Glutamatergic neuron (in vitro differentiated cells): Measurements from ENCODE around the gene CFL2. TPM values are rescaled to one million over a fixed set of nuclear protein-coding genes. Genes with fewer than 3 reads are reported as not detected.
"Not testable (repeated sequence)": the region's sequence is repeated elsewhere in the genome, so short reads cannot be mapped to it uniquely, and the experiment has no call there.

ENCODE experiments used
- DNase-seq: peaks from one replicate; pipeline ENCODE4 v3.0.0; 2022
- H3K27ac Mint-ChIP-seq: one replicate; pipeline ENCODE4 v1.8.0; 2020; ENCODE audit warnings: mild to moderate bottlenecking, mixed read lengths, inconsistent platforms; ENCODE audit not compliant: unreplicated experiment
- H3K27me3 Mint-ChIP-seq: one replicate; pipeline ENCODE4 v1.8.0; 2020; ENCODE audit warnings: mild to moderate bottlenecking, moderate library complexity, mixed read lengths, inconsistent platforms; ENCODE audit not compliant: unreplicated experiment
- H3K36me3 Mint-ChIP-seq: one replicate; pipeline ENCODE4 v1.8.0; 2020; ENCODE audit warnings: mild to moderate bottlenecking, mixed read lengths, inconsistent platforms; ENCODE audit not compliant: unreplicated experiment
- H3K4me1 Mint-ChIP-seq: one replicate; pipeline ENCODE4 v1.8.0; 2020; ENCODE audit warnings: mild to moderate bottlenecking, low read depth, mixed read lengths, inconsistent platforms; ENCODE audit not compliant: unreplicated experiment
- H3K4me3 Mint-ChIP-seq: one replicate; pipeline ENCODE4 v1.8.0; 2020; ENCODE audit warnings: mild to moderate bottlenecking, mixed read lengths, inconsistent platforms; ENCODE audit not compliant: unreplicated experiment
- H3K9me3 Mint-ChIP-seq: one replicate; pipeline ENCODE4 v1.8.0; 2020; ENCODE audit warnings: mild to moderate bottlenecking, moderate library complexity, mixed read lengths, inconsistent platforms; ENCODE audit not compliant: unreplicated experiment
- total RNA-seq: library from RNA; stranded (reverse); fragmentation: NEBNext Ultra II Directional; extraction: Animal tissue kit (Norgen Biotek cat#: 25700); gene quantifications from one replicate; pipeline ENCODE4 v1.2.1, GENCODE V29; 2021; ENCODE audit not compliant: unreplicated experiment
- TF ChIP-seq, protein P1 (sequence below): fragments of 200-600 bp; sonication (generic); IDR thresholded peaks from one replicate; pipeline ENCODE4 v1.5.0; 2021; ENCODE audit not compliant: partially characterized antibody, unreplicated experiment

Gene CFL2
- total RNA-seq, 1 donor from 2014 or later: 57.6 TPM

DNA sequence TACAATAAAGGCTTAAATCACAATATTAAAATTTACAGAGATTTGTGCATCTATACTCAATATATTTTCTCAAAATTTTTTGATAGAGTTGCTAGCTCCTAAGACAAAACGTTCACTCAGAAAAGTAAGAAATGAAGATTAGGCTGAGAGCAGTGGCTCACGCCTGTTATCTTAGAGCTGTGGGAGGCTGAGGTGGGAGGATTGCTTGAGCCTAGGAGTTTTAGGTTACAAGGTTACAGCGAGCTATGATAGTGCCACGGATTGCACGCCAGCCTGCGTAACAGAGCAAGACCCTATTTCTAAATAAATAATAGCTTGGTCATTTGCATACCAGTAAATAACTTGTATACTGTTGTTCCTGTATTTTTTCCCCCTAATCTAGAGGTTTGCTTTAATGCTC lies 35.0 kb upstream of the CFL2 start:
- Mint-ChIP-seq H3K9me3 (no peaks in the 10 kb centered on the region), H3K27ac (no peak overlapping the region), H3K36me3 (no peaks in the 10 kb centered on the region), H3K4me3 (no peak overlapping the region), H3K27me3 (no peaks in the 10 kb centered on the region), H3K4me1 (no peaks in the 10 kb centered on the region)
- TF ChIP-seq, protein P1, sequence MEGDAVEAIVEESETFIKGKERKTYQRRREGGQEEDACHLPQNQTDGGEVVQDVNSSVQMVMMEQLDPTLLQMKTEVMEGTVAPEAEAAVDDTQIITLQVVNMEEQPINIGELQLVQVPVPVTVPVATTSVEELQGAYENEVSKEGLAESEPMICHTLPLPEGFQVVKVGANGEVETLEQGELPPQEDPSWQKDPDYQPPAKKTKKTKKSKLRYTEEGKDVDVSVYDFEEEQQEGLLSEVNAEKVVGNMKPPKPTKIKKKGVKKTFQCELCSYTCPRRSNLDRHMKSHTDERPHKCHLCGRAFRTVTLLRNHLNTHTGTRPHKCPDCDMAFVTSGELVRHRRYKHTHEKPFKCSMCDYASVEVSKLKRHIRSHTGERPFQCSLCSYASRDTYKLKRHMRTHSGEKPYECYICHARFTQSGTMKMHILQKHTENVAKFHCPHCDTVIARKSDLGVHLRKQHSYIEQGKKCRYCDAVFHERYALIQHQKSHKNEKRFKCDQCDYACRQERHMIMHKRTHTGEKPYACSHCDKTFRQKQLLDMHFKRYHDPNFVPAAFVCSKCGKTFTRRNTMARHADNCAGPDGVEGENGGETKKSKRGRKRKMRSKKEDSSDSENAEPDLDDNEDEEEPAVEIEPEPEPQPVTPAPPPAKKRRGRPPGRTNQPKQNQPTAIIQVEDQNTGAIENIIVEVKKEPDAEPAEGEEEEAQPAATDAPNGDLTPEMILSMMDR: no peak
- DNase-seq: no peak

DNA sequence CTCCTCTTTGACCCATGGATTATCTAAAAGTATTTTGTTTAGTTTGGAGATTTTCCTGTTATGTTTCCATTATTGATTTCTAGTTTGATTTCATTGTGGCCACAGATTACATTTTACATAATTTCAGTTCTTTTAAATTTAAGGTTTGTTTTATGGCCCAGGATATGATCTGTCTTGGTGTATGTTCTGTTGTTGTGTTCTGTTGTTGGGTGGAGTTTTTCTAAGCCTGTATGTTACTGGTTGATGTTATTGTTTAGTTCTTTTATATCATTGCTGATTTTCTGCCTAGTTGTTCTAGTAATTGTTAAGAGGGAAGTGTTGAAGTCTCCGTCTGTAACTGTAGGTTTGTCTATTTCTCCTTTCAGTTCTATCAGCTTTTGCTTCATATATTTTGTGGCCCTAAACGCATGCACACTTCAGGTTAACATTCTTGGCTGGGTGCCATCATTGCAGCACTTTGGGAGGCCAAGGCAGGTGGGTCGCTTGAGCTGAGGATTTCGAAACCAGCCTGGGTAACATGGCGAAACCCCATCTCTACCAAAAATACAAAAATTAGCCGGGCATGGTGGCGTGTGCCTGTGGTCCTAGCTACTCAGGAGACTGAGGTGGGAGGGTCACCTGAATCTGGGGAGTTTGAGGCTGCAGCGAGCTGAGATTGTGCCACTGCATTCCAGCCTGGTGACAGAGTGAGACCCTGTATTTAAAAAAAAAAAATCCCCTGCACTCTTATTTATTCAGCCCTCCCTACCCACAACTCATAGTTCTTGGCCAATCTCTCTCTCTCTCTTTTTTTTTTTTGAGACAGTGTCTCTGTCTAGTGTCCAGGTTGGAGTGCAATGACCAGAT lies 28.1 kb upstream of the CFL2 start:
- TF ChIP-seq, protein P1: no peak
- H3K27me3 Mint-ChIP-seq: no peaks in the 10 kb centered on the region
- no peaks in the 10 kb centered on the region for H3K4me1 Mint-ChIP-seq
- H3K9me3 Mint-ChIP-seq: peaks cover 4% of the 10 kb centered on the region
- H3K27ac Mint-ChIP-seq: no peak overlapping the region
- peaks cover 4% of the 10 kb centered on the region for H3K36me3 Mint-ChIP-seq
- no peak for DNase-seq
- no peak overlapping the region for H3K4me3 Mint-ChIP-seq

DNA sequence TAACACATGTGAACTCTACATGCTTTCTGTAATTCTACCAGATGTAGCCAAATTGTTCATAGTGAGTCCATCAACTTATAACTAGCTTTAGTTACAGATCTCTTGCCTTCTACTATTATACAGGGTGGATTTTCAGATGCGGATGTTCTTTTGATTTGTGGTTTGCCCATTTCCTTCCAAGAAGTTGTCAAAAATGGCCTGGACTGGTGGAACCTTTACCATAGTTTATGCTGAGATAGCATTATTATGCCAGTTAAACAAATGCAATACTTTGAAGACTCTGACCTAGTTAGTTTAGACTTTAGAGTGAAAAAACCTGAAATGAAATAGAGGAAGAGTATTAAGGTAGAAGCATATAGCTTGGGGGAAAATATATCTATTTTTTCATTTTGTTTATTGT lies 27.4 kb upstream of the CFL2 start:
- Mint-ChIP-seq H3K27me3 (peaks cover 2% of the 10 kb centered on the region), H3K36me3 (peaks cover 4% of the 10 kb centered on the region), H3K4me3 (no peak overlapping the region), H3K4me1 (no peaks in the 10 kb centered on the region), H3K27ac (no peak overlapping the region), H3K9me3 (peaks cover 4% of the 10 kb centered on the region)
- TF ChIP-seq, protein P1: no peak
- no peak for DNase-seq

DNA sequence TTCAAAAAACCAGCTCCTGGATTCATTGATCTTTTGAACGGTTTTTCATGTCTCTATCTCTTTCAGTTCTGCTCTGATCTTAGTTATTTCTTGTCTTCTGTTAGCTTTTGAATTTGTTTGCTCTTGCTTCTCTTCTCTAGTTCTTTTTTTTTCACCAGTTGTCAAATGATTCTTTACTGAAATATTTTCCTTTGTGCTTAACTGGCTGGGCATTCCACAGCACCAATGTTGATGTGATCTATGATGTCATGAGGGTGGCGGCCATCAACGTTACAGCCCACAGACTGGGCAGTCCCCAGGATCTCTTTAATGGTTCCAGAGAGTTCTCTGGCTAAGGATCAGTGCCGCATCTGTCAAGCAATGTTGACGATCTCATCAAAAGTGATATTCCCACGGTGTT lies 25.7 kb upstream of the CFL2 start:
- not testable (repeated sequence) for H3K4me1 Mint-ChIP-seq, H3K9me3 Mint-ChIP-seq, DNase-seq, H3K36me3 Mint-ChIP-seq, H3K27ac Mint-ChIP-seq, H3K4me3 Mint-ChIP-seq, H3K27me3 Mint-ChIP-seq

DNA sequence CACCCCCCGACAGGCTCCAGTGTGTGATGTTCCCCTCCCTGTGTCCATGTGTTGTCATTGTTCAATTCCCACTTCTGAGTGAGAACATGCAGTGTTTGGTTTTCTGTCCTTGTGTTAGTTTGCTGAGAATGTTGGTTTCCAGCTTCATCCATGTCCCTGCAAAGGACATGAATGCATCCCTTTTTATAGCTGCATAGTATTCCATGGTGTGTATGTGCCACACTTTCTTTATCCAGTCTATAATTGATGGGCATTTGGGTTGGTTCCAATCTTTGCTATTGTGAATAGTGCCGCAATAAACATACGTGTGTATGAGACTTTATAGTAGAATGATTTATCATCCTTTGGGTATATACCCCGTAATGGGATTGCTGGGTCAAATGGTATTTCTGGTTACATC lies 22.7 kb upstream of the CFL2 start:
- DNase-seq: not testable (repeated sequence)

DNA sequence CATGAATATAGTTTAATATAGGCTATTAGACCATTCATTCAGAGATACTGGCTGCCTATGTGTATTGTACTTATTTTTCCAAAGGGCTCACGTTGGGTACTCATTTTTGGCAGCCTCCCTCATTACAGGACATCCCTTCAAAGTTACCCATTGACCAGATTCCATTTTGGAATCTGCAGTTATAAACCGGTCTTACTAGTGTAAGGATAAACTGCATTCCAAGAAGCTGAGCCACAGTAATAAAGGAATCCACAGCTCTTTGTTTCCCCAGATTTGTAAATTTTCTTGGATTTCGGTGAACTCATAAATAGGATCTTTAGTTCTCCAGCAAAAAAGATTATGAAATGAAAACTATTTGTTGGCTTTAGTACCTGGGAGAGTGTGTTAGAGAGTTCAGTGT lies 18.9 kb upstream of the CFL2 start:
- Mint-ChIP-seq H3K4me3 (no peak overlapping the region), H3K27me3 (peaks cover 2% of the 10 kb centered on the region), H3K27ac (no peak overlapping the region), H3K4me1 (no peaks in the 10 kb centered on the region), H3K36me3 (no peaks in the 10 kb centered on the region), H3K9me3 (no peaks in the 10 kb centered on the region)
- TF ChIP-seq, protein P1: no peak
- no peak for DNase-seq

More for the DNA sequence above, 22.7 kb upstream of the CFL2 start:
- H3K4me1 Mint-ChIP-seq, H3K36me3 Mint-ChIP-seq, H3K27ac Mint-ChIP-seq, H3K4me3 Mint-ChIP-seq, H3K9me3 Mint-ChIP-seq, H3K27me3 Mint-ChIP-seq: not testable (repeated sequence)
